H1 (cell line): ENCODE results near the gene HOXB3. TPM values are rescaled to one million over a fixed set of nuclear protein-coding genes. Genes with fewer than 3 reads are reported as not detected.

Experiments used
- CTCF ChIA-PET: fragments of 300-600 bp; sonication (Branson Sonifier 250); formaldehyde crosslinking; loops from one replicate; lab custom pipeline; 2021; ENCODE audit not compliant: partially characterized antibody; lab: Charles Lee
- POLR2A ChIA-PET: fragments of 300-600 bp; sonication (Branson Sonifier 250); formaldehyde crosslinking; loops from one replicate; lab custom pipeline; 2021; ENCODE audit warnings: inconsistent platforms; ENCODE audit not compliant: partially characterized antibody; lab: Charles Lee
- DNase-seq, 2 experiments: peaks; one replicate each; pipeline versions ENCODE4 v3.0.0 to v3.0.0-alpha.2; 2010 to 2022; ENCODE audit warnings: low spot score in 2 of 2, low read depth in 1 of 2, mixed read lengths in 1 of 2
- FAIRE-seq: peaks from 2 replicates; lab custom pipeline; 2011; peaks lifted over from hg19 to GRCh38; lab: Jason Lieb, UNC
- H2AFZ ChIP-seq: 2 replicates; pipeline ENCODE4 v1.8.1; 2012; ENCODE audit warnings: low read length, inconsistent platforms
- H2AK5ac ChIP-seq: 2 replicates; pipeline ENCODE4 v1.6.1; 2013; ENCODE audit warnings: low read depth, low read length
- H2BK120ac ChIP-seq: replicated peaks from 2 replicates; pipeline ENCODE3; 2013; ENCODE audit warnings: low read depth, low read length, inconsistent platforms
- H2BK12ac ChIP-seq: 2 replicates; pipeline ENCODE4 v1.6.1; 2013; ENCODE audit warnings: low read depth, low read length
- H2BK15ac ChIP-seq: 2 replicates; pipeline ENCODE4 v1.6.1; 2013; ENCODE audit warnings: low read length
- H2BK20ac ChIP-seq: 2 replicates; pipeline ENCODE4 v1.6.1; 2013; ENCODE audit warnings: low read length
- H2BK5ac ChIP-seq: 2 replicates; pipeline ENCODE4 v1.6.1; 2013; ENCODE audit warnings: low read depth, low read length
- H3K14ac ChIP-seq: 2 replicates; pipeline ENCODE4 v1.6.1; 2013; ENCODE audit warnings: inconsistent platforms; ENCODE audit not compliant: insufficient read length
- H3K18ac ChIP-seq: 2 replicates; pipeline ENCODE4 v1.6.1; 2013; ENCODE audit warnings: low read length; ENCODE audit errors: extremely low read depth
- H3K23ac ChIP-seq: 2 replicates; pipeline ENCODE4 v1.6.1; 2013; ENCODE audit warnings: inconsistent platforms; ENCODE audit not compliant: insufficient read length
- H3K23me2 ChIP-seq: 2 replicates; pipeline ENCODE4 v1.6.1; 2013; ENCODE audit warnings: low read depth, low read length
- H3K27ac ChIP-seq: 2 replicates; pipeline ENCODE4 v1.6.1; 2011; ENCODE audit warnings: low read depth, low read length, inconsistent platforms
- H3K27me3 ChIP-seq, 4 experiments: replicated peaks in 1 of 4; 1 replicate in 1 of 4; 2 replicates in 3 of 4; pipeline versions ENCODE4 v1.6.1 to v1.8.1; 2011 to 2013; ENCODE audit warnings: low read length in 3 of 4, mild to moderate bottlenecking in 3 of 4, inconsistent platforms in 2 of 4, mixed read lengths in 2 of 4, moderate library complexity in 1 of 4; ENCODE audit not compliant: control insufficient read depth in 3 of 4, insufficient read depth in 3 of 4; ENCODE audit errors: extremely low read depth in 1 of 4
- H3K36me3 ChIP-seq, 4 experiments: 2 replicates each; pipeline versions ENCODE4 v1.6.1 to v1.8.1; 2011 to 2013; ENCODE audit warnings: mild to moderate bottlenecking in 4 of 4, low read length in 3 of 4, moderate library complexity in 2 of 4, control low read depth in 1 of 4, inconsistent platforms in 1 of 4; ENCODE audit not compliant: insufficient read depth in 4 of 4, control insufficient read depth in 2 of 4
- H3K4ac ChIP-seq: replicated peaks from 2 replicates; pipeline ENCODE3; 2013; ENCODE audit warnings: low read length, low read depth, mixed read lengths, inconsistent platforms; ENCODE audit not compliant: insufficient read length
- H3K4me1 ChIP-seq, 4 experiments: replicated peaks in 1 of 4; 1 replicate in 1 of 4; 2 replicates in 3 of 4; pipeline versions ENCODE4 v1.6.1 to v1.8.1; 2011 to 2013; ENCODE audit warnings: low read length in 3 of 4, inconsistent platforms in 2 of 4, mixed read lengths in 1 of 4; ENCODE audit not compliant: insufficient read depth in 4 of 4, control insufficient read depth in 3 of 4
- H3K4me2 ChIP-seq, 2 experiments: 2 replicates each; pipeline versions ENCODE4 v1.6.1 to v1.8.1; 2011 to 2013; ENCODE audit warnings: low read depth in 2 of 2, low read length in 2 of 2, control low read depth in 1 of 2, inconsistent platforms in 1 of 2, mild to moderate bottlenecking in 1 of 2; ENCODE audit not compliant: insufficient read depth in 1 of 2
- H3K4me3 ChIP-seq, 4 experiments: fragments of 200-600, 300-600 bp in 1 of 4; sonication (generic), shearing (Covaris generic), sonication (Bioruptor Twin) in 1 of 4; 2 replicates each; pipeline versions ENCODE4 v1.5.1 to v1.8.1; 2011 to 2016; ENCODE audit warnings: low read length in 4 of 4, low read depth in 3 of 4, control low read depth in 2 of 4, inconsistent platforms in 2 of 4, mild to moderate bottlenecking in 2 of 4, mixed read lengths in 1 of 4, moderate library complexity in 1 of 4; ENCODE audit not compliant: insufficient read depth in 2 of 4; ENCODE audit errors: extremely low read depth in 1 of 4
- H3K56ac ChIP-seq: replicated peaks from 2 replicates; pipeline ENCODE3; 2013; ENCODE audit warnings: low read depth, mild to moderate bottlenecking, mixed read lengths, low read length, inconsistent platforms; ENCODE audit not compliant: insufficient read length
- H3K79me1 ChIP-seq: 2 replicates; pipeline ENCODE4 v1.6.1; 2013; ENCODE audit warnings: low read depth, low read length, control low read depth
- H3K79me2 ChIP-seq, 2 experiments: 2 replicates each; pipeline versions ENCODE4 v1.6.1 to v1.8.1; 2012 to 2013; ENCODE audit warnings: low read length in 2 of 2, mild to moderate bottlenecking in 2 of 2, inconsistent platforms in 1 of 2; ENCODE audit not compliant: insufficient read depth in 2 of 2, control insufficient read depth in 1 of 2
- H3K9ac ChIP-seq, 4 experiments: replicated peaks in 1 of 4; 1 replicate in 1 of 4; 2 replicates in 3 of 4; pipeline versions ENCODE4 v1.6.1 to v1.8.1; 2011 to 2013; ENCODE audit warnings: low read depth in 3 of 4, low read length in 3 of 4, control low read depth in 2 of 4, mild to moderate bottlenecking in 2 of 4, moderate library complexity in 2 of 4, inconsistent platforms in 1 of 4; ENCODE audit errors: extremely low read depth in 1 of 4
- H3K9me3 ChIP-seq, 2 experiments: 2 replicates each; pipeline versions ENCODE4 v1.6.1 to v1.8.1; 2012 to 2013; ENCODE audit warnings: mild to moderate bottlenecking in 2 of 2, moderate library complexity in 2 of 2, control low read depth in 1 of 2, inconsistent platforms in 1 of 2, low read depth in 1 of 2, low read length in 1 of 2, mixed read lengths in 1 of 2; ENCODE audit not compliant: insufficient read depth in 2 of 2
- H4K20me1 ChIP-seq, 2 experiments: replicated peaks in 1 of 2; 2 replicates each; pipeline versions ENCODE3 to v1.8.1; 2011 to 2013; ENCODE audit warnings: inconsistent platforms in 2 of 2, low read length in 2 of 2, mild to moderate bottlenecking in 1 of 2; ENCODE audit not compliant: insufficient read depth in 2 of 2, control insufficient read depth in 1 of 2
- H4K5ac ChIP-seq: 2 replicates; pipeline ENCODE4 v1.6.1; 2013; ENCODE audit warnings: low read length, low read depth, mixed read lengths, inconsistent platforms; ENCODE audit not compliant: insufficient read length
- H4K8ac ChIP-seq: 2 replicates; pipeline ENCODE4 v1.8.0; 2013; ENCODE audit warnings: mild to moderate bottlenecking, moderate library complexity, low read length, inconsistent platforms; ENCODE audit not compliant: insufficient read depth; ENCODE audit errors: extremely low read depth
- H4K91ac ChIP-seq: replicated peaks from 2 replicates; pipeline ENCODE3; 2013; ENCODE audit warnings: low read length, mixed read lengths, inconsistent platforms; ENCODE audit not compliant: insufficient read length
- BACH1 ChIP-seq: IDR thresholded peaks from 2 replicates; pipeline ENCODE4 v1.6.1; 2012; ENCODE audit warnings: low read length, improper control_type of control experiment
- CBX8 ChIP-seq: fragments of 300-800, 300-1000 bp; sonication (generic); IDR thresholded peaks from 2 replicates; pipeline ENCODE4 v1.7.1; 2016; ENCODE audit warnings: low read depth, low read length, borderline replicate concordance
- CREB1 ChIP-seq: IDR thresholded peaks from 2 replicates; pipeline ENCODE4 v1.6.1; 2012; ENCODE audit warnings: inconsistent platforms
- POLR2AphosphoS5 ChIP-seq: IDR thresholded peaks from 2 replicates; pipeline ENCODE4 v1.6.1; 2011; ENCODE audit warnings: low read depth, low read length
- RAD21 ChIP-seq, 2 experiments: IDR thresholded peaks in 1 of 2; conservative IDR thresholded peaks in 1 of 2; 2 replicates each; pipeline ENCODE4 v1.6.1; 2011; ENCODE audit warnings: low read depth in 2 of 2, low read length in 2 of 2, improper control_type of control experiment in 1 of 2, inconsistent platforms in 1 of 2, mild to moderate bottlenecking in 1 of 2, moderate library complexity in 1 of 2
- RFX5 ChIP-seq: IDR thresholded peaks from 2 replicates; pipeline ENCODE4 v1.6.1; 2011; ENCODE audit warnings: low read depth, low read length, improper control_type of control experiment, borderline replicate concordance
- SIRT6 ChIP-seq: IDR thresholded peaks from one replicate; pipeline ENCODE4 v1.7.1; 2012; ENCODE audit warnings: low read length, inconsistent platforms
- SRF ChIP-seq: IDR thresholded peaks from 2 replicates; pipeline ENCODE4 v1.6.1; 2011; ENCODE audit warnings: mild to moderate bottlenecking, low read depth, low read length, moderate library complexity
- SUZ12 ChIP-seq: fragments of 200-600 bp; sonication (generic); IDR thresholded peaks from 2 replicates; pipeline ENCODE4 v1.6.1; 2012; ENCODE audit warnings: mild to moderate bottlenecking, inconsistent platforms, low read length, moderate library complexity, mixed read lengths
- TAF7 ChIP-seq: optimal IDR thresholded peaks from 2 replicates; pipeline ENCODE3; 2011; ENCODE audit warnings: low read depth, mild to moderate bottlenecking, inconsistent platforms, low read length, moderate library complexity, borderline replicate concordance
- USF2 ChIP-seq: IDR thresholded peaks from 2 replicates; pipeline ENCODE4 v1.6.1; 2011; ENCODE audit warnings: low read length, improper control_type of control experiment
- ZNF274 ChIP-seq: IDR thresholded peaks from 2 replicates; pipeline ENCODE4 v1.7.0; 2012; ENCODE audit warnings: low read length, borderline replicate concordance; ENCODE audit errors: extremely low read depth
- WGBS, 2 experiments: shearing (Covaris generic) in 1 of 2; methylation state at CpG; one replicate each; pipeline versions ENCODE4 v1.1.6 to v1.1.7; 2013 to 2015; ENCODE audit warnings: low lambda C conversion rate in 2 of 2, mixed read lengths in 2 of 2, inconsistent platforms in 1 of 2, low coverage in 1 of 2, missing lambda C conversion rate in 1 of 2; ENCODE audit not compliant: insufficient replicate concordance in 2 of 2, insufficient coverage in 1 of 2, insufficient read length in 1 of 2; ENCODE audit errors: extremely low coverage in 1 of 2, missing lambda C conversion rate in 1 of 2; 5-methylcytosine and 5-hydroxymethylcytosine counted together
- polyA plus RNA-seq, 7 experiments: library from polyadenylated mRNA; depleted of rRNA in 3 of 7; stranded (reverse) in 5 of 7; unstranded in 2 of 7; fragments of >200 nt in 5 of 7; fragments of 200-250 nt in 2 of 7; gene quantifications; 1 replicate in 5 of 7; 2 replicates in 1 of 7; 4 replicates in 1 of 7; pipeline versions ENCODE4 v1.2.1 to v1.2.3, GENCODE V29; 2011 to 2013; ENCODE audit warnings: missing spikeins in 2 of 7, mixed read lengths in 2 of 7
- total RNA-seq: library from RNA; stranded (reverse); fragmentation: NEBNext Ultra II Directional; extraction: Animal tissue kit (Norgen Biotek cat#: 25700); gene quantifications from 2 replicates; pipeline ENCODE4 v1.2.1, GENCODE V29; 2021

The HOXB3 gene
- total and polyA plus RNA-seq, 2 of the 8 experiments (the other 6 are each of a cell fraction or from before 2014, with no cell fraction given): not detected

- H4K20me1 ChIP-seq: peaks cover 15 to 40% of the 10 kb centered on the region in 2 experiments
- peaks cover 99 to 100% (median 100%) of the 10 kb centered on the region in 4 experiments for H3K27me3 ChIP-seq
- H3K9ac ChIP-seq: no peak within 1 kb of the TSS
- no peak within 1 kb of the TSS for H2AFZ ChIP-seq
- H3K56ac ChIP-seq: no peak within 1 kb of the TSS
- no peaks in the 10 kb centered on the region for H3K79me2 ChIP-seq
- DNase-seq: no peak
- H2BK20ac ChIP-seq: no peak within 1 kb of the TSS
- peak within 1 kb of the TSS; percentile 29; the same call in 1 of the 2 replicates for H2BK15ac ChIP-seq
- H3K14ac ChIP-seq: no peak within 1 kb of the TSS
- no peak within 1 kb of the TSS for H2BK120ac ChIP-seq
- H3K36me3 ChIP-seq: peaks cover 0 to 7% (median 0%) of the 10 kb centered on the region in 4 experiments; a peak in 1 of 8 replicates
- POLR2A ChIA-PET: no interaction called here
- no peaks in the 10 kb centered on the region for H3K9me3 ChIP-seq
- H4K91ac ChIP-seq: no peak within 1 kb of the TSS
- no peaks in the 10 kb centered on the region for H3K23me2 ChIP-seq
- H3K4me3 ChIP-seq: peak within 1 kb of the TSS in 2 of 4 experiments; percentile 10 to 44; a peak in 3 of 8 replicates
- H3K4me2 ChIP-seq: peak within 1 kb of the TSS; percentile 46 to 48
- no peaks in the 10 kb centered on the region for H3K79me1 ChIP-seq
- H2BK5ac ChIP-seq: no peak within 1 kb of the TSS
- H4K5ac ChIP-seq: no peak within 1 kb of the TSS
- no peak within 1 kb of the TSS for H3K23ac ChIP-seq
- H3K4ac ChIP-seq: no peak within 1 kb of the TSS
- no peak within 1 kb of the TSS for H2BK12ac ChIP-seq
- CTCF ChIA-PET: interaction anchor here (1.1 to 1.5 kb wide), 3 partner anchors 8 to 16 kb away, joined by 3 to 5 read pairs (median 4); no protein-coding TSS in a partner anchor
- no peak within 1 kb of the TSS; the same call in 1 of the 2 replicates for H4K8ac ChIP-seq
- H3K4me1 ChIP-seq: peaks cover 0 to 13% (median 4%) of the 10 kb centered on the region in 4 experiments; a peak in 5 of 7 replicates
- H3K18ac ChIP-seq: no peak within 1 kb of the TSS; the same call in 1 of the 2 replicates
- whole genome bisulfite sequencing, 2 experiments: 0% methylated on average over 9 of the region's 58 CpGs; no CpG with 5 or more reads in 1 of the 2 experiments
- no peak within 1 kb of the TSS for H3K27ac ChIP-seq
- no peak within 1 kb of the TSS for H2AK5ac ChIP-seq
- FAIRE-seq: no peak
- TF ChIP-seq BACH1 (no peak), SUZ12 (no peak; the same call in 1 of the 2 replicates), SRF (no peak), CBX8 (no peak), POLR2AphosphoS5 (no peak), RFX5 (no peak), USF2 (peak; percentile 78), CREB1 (no peak), ZNF274 (no peak), RAD21 (IDR thresholded peaks at IDR 0.05 in 1 of 2, conservative IDR thresholded peaks at IDR 0.05 in 1 of 2; ENCODE audit: low read depth in 2 of 2, low read length in 2 of 2) (no peak), TAF7 (no peak), SIRT6 (no peak)
Measured at GRCh38 chr17:48577946-48578615, 12.0 kb downstream of the HOXB3 start, which contains the start of gene HOXB4. Gene HOXB4, minus strand, starts transcription at chr17:48578350. Its CDS starts 31 bp downstream, at chr17:48578319.
